ENCODE results near the gene PRKAG1. TPM values are rescaled to one million over a fixed set of nuclear protein-coding genes. Genes with fewer than 3 reads are reported as not detected.

The PRKAG1 gene
- total and polyA plus RNA-seq, 7 donors: 49.5 to 105 (median 75.1) TPM

- no peaks in the 10 kb centered on the region for H3K9me3 ChIP-seq
- ATAC-seq: no peak
- H3K27ac ChIP-seq: no peak overlapping the region
- peaks cover 6 to 100% of the 10 kb centered on the region in 2 donors for H3K36me3 ChIP-seq (ENCODE audit: insufficient read depth in 1 of 2, low read depth in 1 of 2)
- H3K4me3 ChIP-seq: no peak overlapping the region
- TF ChIP-seq CTCF (IDR thresholded peaks at IDR 0.05): no peak
- H3K4me1 ChIP-seq: no peaks in the 10 kb centered on the region
- H3K27me3 ChIP-seq (ENCODE audit: insufficient read depth in 3 of 3, low read length in 2 of 3): no peaks in the 10 kb centered on the region
- intact Hi-C loops (cut with DNase I): loop anchor here in 1 of 2 donors (2.0 kb wide), 1 partner anchor 19 kb away; no protein-coding TSS in a partner anchor
- DNase-seq: no peak
- WGBS, 3 donors: 88 to 96% (median 94%) methylated on average over 9 of the region's 9 CpGs
Observed at GRCh38 chr12:49027846-49028555, 9.4 kb upstream of the PRKAG1 start.

- H3K4me1 ChIP-seq: no peaks in the 10 kb centered on the region
- H3K9me3 ChIP-seq: no peaks in the 10 kb centered on the region
- ATAC-seq: no peak
- peak in 1 of 2 donors; percentile 51 for DNase-seq
- H3K4me3 ChIP-seq: no peak overlapping the region
- intact Hi-C loops (cut with DNase I): loop anchor here in 1 of 2 donors (2.0 kb wide), 1 partner anchor 20 kb away; no protein-coding TSS in a partner anchor
- no peak for TF ChIP-seq CTCF (IDR thresholded peaks at IDR 0.05)
- 91 to 96% (median 95%) methylated on average over 25 to 26 of the region's 26 CpGs for WGBS, 3 donors
- peaks cover 6 to 100% of the 10 kb centered on the region in 2 donors for H3K36me3 ChIP-seq (ENCODE audit: insufficient read depth in 1 of 2, low read depth in 1 of 2)
- H3K27ac ChIP-seq: no peak overlapping the region
- H3K27me3 ChIP-seq (ENCODE audit: insufficient read depth in 3 of 3, low read length in 2 of 3): no peaks in the 10 kb centered on the region
Observed at GRCh38 chr12:49026678-49027480, 8.3 kb upstream of the PRKAG1 start.

- intact Hi-C loops (cut with DNase I): loop anchor here in 1 of 2 donors (2.0 kb wide), 1 partner anchor 21 kb away; no protein-coding TSS in a partner anchor
- H3K36me3 ChIP-seq (ENCODE audit: insufficient read depth in 1 of 2, low read depth in 1 of 2): peaks cover 11 to 100% of the 10 kb centered on the region in 2 donors
- no peak overlapping the region for H3K27ac ChIP-seq
- DNase-seq: no peak
- WGBS, 3 donors: 85 to 92% (median 87%) methylated on average over 21 of the region's 21 CpGs
- no peaks in the 10 kb centered on the region for H3K4me1 ChIP-seq
- no peak overlapping the region for H3K4me3 ChIP-seq
- TF ChIP-seq CTCF (IDR thresholded peaks at IDR 0.05): no peak
- ATAC-seq: no peak
- no peaks in the 10 kb centered on the region for H3K27me3 ChIP-seq (ENCODE audit: insufficient read depth in 3 of 3, low read length in 2 of 3)
- no peaks in the 10 kb centered on the region for H3K9me3 ChIP-seq
Observed at GRCh38 chr12:49026101-49026500, 7.5 kb upstream of the PRKAG1 start.

GRCh38 chr12:49025463-49025862 lies 6.9 kb upstream of the PRKAG1 start:
- 82 to 89% (median 83%) methylated on average over 4 of the region's 4 CpGs for WGBS, 3 donors
- DNase-seq (no peak), ATAC-seq (no peak)
- H3K27me3 ChIP-seq (ENCODE audit: insufficient read depth in 3 of 3, low read length in 2 of 3): no peaks in the 10 kb centered on the region
- peaks cover 11 to 100% of the 10 kb centered on the region in 2 donors for H3K36me3 ChIP-seq (ENCODE audit: insufficient read depth in 1 of 2, low read depth in 1 of 2)
- H3K4me3 ChIP-seq: no peak overlapping the region
- H3K9me3 ChIP-seq: no peaks in the 10 kb centered on the region
- H3K4me1 ChIP-seq: no peaks in the 10 kb centered on the region
- intact Hi-C loops (cut with DNase I): no loop called here
- no peak for TF ChIP-seq CTCF (IDR thresholded peaks at IDR 0.05)
- no peak overlapping the region for H3K27ac ChIP-seq
